ENCODE data around the gene FAM120B. TPM values are rescaled to one million over a fixed set of nuclear protein-coding genes. Genes with fewer than 3 reads are reported as not detected.

Gene FAM120B
- total RNA-seq, 1 experiment from 2014 or later: 16.7 TPM

GRCh38 chr6:170362121-170362520, 55.6 kb downstream of the FAM120B start:
- Histone ChIP-seq H4K5ac (ENCODE audit: insufficient read length, low read depth, low read length) (no peak overlapping the region), H3K4me1 (ENCODE audit: insufficient read depth, low read length) (no peaks in the 10 kb centered on the region), H3K4me2 (ENCODE audit: insufficient read depth, insufficient read length, low read length) (no peak overlapping the region), H2BK15ac (ENCODE audit: low read depth, low read length) (no peak overlapping the region), H2BK120ac (ENCODE audit: low read depth, low read length, poor library complexity, severe bottlenecking) (no peak overlapping the region), H3K23me2 (ENCODE audit: insufficient read length, low read depth, low read length, poor library complexity, severe bottlenecking) (no peaks in the 10 kb centered on the region), H3K27ac (ENCODE audit: insufficient read length, low read depth, low read length) (no peak overlapping the region), H3K79me2 (ENCODE audit: insufficient read depth, low read length) (no peaks in the 10 kb centered on the region), H3K27me3 (ENCODE audit: insufficient read depth, low read length) (no peaks in the 10 kb centered on the region), H4K20me1 (ENCODE audit: control insufficient read depth, insufficient read depth, insufficient read length) (no peaks in the 10 kb centered on the region), H3K23ac (ENCODE audit: insufficient read length, low read depth, low read length) (no peak overlapping the region), H2AFZ (ENCODE audit: low read length) (no peak overlapping the region), H3K56ac (ENCODE audit: insufficient read length, low read depth, low read length) (no peak overlapping the region), H2BK5ac (ENCODE audit: insufficient read length, low read length) (no peak overlapping the region), H3T11ph (ENCODE audit: low read length) (no peak overlapping the region), H3K18ac (ENCODE audit: insufficient read length, low read depth, low read length) (no peak overlapping the region), H2BK20ac (ENCODE audit: low read depth, low read length, poor library complexity, severe bottlenecking) (no peak overlapping the region), H3K9ac (ENCODE audit: extremely low read depth, insufficient read length, low read length) (no peak overlapping the region), H4K8ac (replicated peaks; ENCODE audit: insufficient read length, low read depth, low read length) (no peak overlapping the region), H3K79me1 (ENCODE audit: insufficient read depth, low read depth, low read length, poor library complexity, severe bottlenecking) (no peaks in the 10 kb centered on the region), H4K91ac (ENCODE audit: insufficient read length, low read depth, low read length) (no peak overlapping the region), H3K4ac (ENCODE audit: low read depth, low read length) (no peak overlapping the region), H3K9me3 (ENCODE audit: control insufficient read depth, low read depth, low read length) (no peaks in the 10 kb centered on the region), H3K14ac (ENCODE audit: insufficient read depth, low read length) (no peak overlapping the region), H2AK5ac (ENCODE audit: insufficient read length, low read length) (no peak overlapping the region), H2BK12ac (ENCODE audit: insufficient read length, low read depth, low read length) (no peak overlapping the region)
- no peak overlapping the region for H3K4me3 Mint-ChIP-seq
- no peak for TF ChIP-seq CTCF (conservative IDR thresholded peaks at IDR 0.05)
- H3K27me3 Mint-ChIP-seq (ENCODE audit: low read depth): no peaks in the 10 kb centered on the region
- peaks cover 2 to 13% of the 10 kb centered on the region in 2 experiments; a peak in 2 of 4 replicates for H3K4me1 Mint-ChIP-seq
- peaks cover 0 to 9% (median 8%) of the 10 kb centered on the region in 3 experiments; a peak in 3 of 7 replicates for H3K36me3 Mint-ChIP-seq (ENCODE audit: insufficient read depth in 1 of 3, low read depth in 3 of 3)
- H3K27ac Mint-ChIP-seq: no peak overlapping the region
- H3K9me3 Mint-ChIP-seq: no peaks in the 10 kb centered on the region
- WGBS (ENCODE audit: extremely low coverage, insufficient read length, low lambda C conversion rate): no CpG with 5 or more reads among the region's 1 CpG
- no peak for DNase-seq

All from H9 (cell line).